Large intestine (tissue), 3 donors: Measurements from ENCODE around the gene RABEP1. TPM values are rescaled to one million over a fixed set of nuclear protein-coding genes. Genes with fewer than 3 reads are reported as not detected.

Source experiments
- DNase-seq, 2 donors: peaks; one replicate each; pipeline versions ENCODE4 v3.0.0 to v3.0.0-alpha.2; 2013
- H3K27ac ChIP-seq: one replicate; pipeline ENCODE4 v1.5.1; 2013; ENCODE audit warnings: low read length
- H3K27me3 ChIP-seq: 2 replicates; pipeline ENCODE4 v1.6.1; 2013; ENCODE audit warnings: low read length; ENCODE audit not compliant: control insufficient read depth, insufficient read depth
- H3K36me3 ChIP-seq: 2 replicates; pipeline ENCODE4 v1.6.1; 2013; ENCODE audit warnings: low read length; ENCODE audit not compliant: control insufficient read depth, insufficient read depth
- H3K4me1 ChIP-seq: one replicate; pipeline ENCODE4 v1.6.1; 2013; ENCODE audit warnings: low read length; ENCODE audit not compliant: control insufficient read depth, insufficient read depth
- H3K4me3 ChIP-seq: one replicate; pipeline ENCODE4 v1.5.1; 2013; ENCODE audit warnings: low read length
- H3K9me3 ChIP-seq: one replicate; pipeline ENCODE4 v1.6.1; 2013; ENCODE audit warnings: mild to moderate bottlenecking, low read depth, low read length, moderate library complexity; ENCODE audit not compliant: control insufficient read depth
- WGBS: methylation state at CpG from one replicate; pipeline ENCODE4 v1.1.5; 2013; ENCODE audit warnings: low lambda C conversion rate; ENCODE audit not compliant: insufficient coverage; 5-methylcytosine and 5-hydroxymethylcytosine counted together
- polyA plus RNA-seq: library from polyadenylated mRNA; unstranded; fragments of 120-200 nt; gene quantifications from one replicate; pipeline ENCODE4 v1.2.1, GENCODE V29; 2013

RABEP1 gene
- polyA plus RNA-seq, 1 donor, result 42.5 TPM

DNA sequence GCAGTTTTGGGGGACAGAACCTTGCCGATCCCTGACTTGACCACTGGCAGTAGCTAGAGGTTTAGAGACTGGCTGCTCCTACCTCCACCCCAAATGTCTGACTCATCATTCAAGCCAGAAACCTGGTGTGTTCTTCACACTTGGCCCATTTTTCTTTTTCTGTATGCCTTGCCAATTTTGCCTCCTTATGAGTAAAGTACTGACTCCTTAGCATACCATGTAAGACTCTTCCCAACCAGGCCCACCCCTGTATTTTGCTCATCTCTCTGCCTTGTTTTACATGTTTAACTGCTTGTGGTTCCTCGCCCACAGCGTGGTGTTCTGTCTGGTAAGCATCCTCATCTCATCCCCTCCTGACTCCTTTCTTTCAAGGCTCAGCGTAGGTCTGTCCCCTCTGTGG, 99.5 kb downstream of the RABEP1 start:
- no peak overlapping the region for H3K4me3 ChIP-seq
- no peaks in the 10 kb centered on the region for H3K9me3 ChIP-seq
- H3K36me3 ChIP-seq, result peaks cover 87% of the 10 kb centered on the region
- no peaks in the 10 kb centered on the region for H3K27me3 ChIP-seq
- WGBS, result no CpG with 5 or more reads among the region's 4 CpGs
- H3K27ac ChIP-seq, result no peak overlapping the region
- no peaks in the 10 kb centered on the region for H3K4me1 ChIP-seq
- DNase-seq, result no peak

DNA sequence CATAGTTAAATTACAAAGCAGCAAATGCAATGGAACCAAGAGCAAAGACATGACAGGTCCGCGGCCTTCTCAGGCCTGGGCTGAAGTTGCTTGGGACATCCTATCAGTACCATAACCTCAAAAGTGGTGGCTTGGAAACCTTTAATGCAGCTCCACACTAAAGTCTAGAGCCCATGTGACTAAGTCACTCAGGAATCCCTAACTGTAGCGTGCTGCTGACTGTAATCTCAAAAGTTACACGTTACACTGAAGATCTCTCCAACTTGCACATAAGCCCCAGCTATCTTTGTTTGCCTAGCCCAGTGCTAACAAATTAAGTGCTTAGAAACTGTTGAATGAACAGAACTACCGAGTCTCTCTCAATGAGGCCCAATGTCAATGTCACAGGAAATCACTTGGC, 109.6 kb downstream of the RABEP1 start:
- Histone ChIP-seq H3K4me3 (no peak overlapping the region), H3K27ac (no peak overlapping the region), H3K9me3 (no peaks in the 10 kb centered on the region), H3K4me1 (no peaks in the 10 kb centered on the region), H3K27me3 (no peaks in the 10 kb centered on the region), H3K36me3 (peaks cover 79% of the 10 kb centered on the region)
- WGBS, result 58% methylated on average over 2 of the region's 5 CpGs
- DNase-seq, result no peak

DNA sequence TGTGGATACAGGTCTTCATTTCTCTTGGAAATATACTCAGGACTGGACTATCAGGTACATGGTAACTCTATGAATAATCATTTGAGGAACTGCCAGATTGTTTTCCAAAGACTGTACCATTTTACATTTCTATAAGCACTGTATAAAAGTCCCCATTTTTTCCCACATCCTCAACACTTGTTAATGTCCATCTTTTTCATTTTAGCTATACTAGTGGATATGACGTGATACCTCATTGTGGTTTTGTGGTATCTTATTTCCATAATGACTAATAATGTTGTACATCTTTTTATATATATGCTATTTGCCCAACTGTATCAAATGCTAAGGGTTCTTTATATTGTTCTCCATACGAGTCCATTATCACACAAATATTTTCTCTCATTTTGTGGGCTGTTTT, 114.5 kb downstream of the RABEP1 start:
- no peaks in the 10 kb centered on the region for H3K4me1 ChIP-seq
- DNase-seq, result no peak
- no peaks in the 10 kb centered on the region for H3K9me3 ChIP-seq
- H3K4me3 ChIP-seq, result no peak overlapping the region
- 86% methylated on average over 1 of the region's 2 CpGs for WGBS
- H3K27me3 ChIP-seq, result no peaks in the 10 kb centered on the region
- H3K36me3 ChIP-seq, result peaks cover 65% of the 10 kb centered on the region
- no peak overlapping the region for H3K27ac ChIP-seq

DNA sequence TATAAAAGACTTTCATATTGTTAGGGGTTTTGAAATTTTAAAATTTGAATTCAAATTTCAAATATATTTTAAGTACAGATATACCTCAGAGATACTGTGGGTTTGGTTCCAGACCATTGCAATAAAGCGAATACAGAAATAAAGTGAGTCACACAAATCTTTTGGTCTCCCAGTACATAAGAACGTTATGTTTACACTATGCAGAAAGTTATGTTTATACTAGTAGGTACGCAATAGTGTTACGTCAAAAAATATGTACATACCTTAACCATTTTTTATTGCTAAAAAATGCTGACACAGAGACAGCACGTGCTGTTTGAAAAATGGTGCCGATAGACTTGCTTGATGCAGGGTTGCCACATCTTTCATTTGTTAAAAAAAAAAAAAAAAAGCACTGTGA, 117.7 kb downstream of the RABEP1 start:
- H3K4me3 ChIP-seq, result no peak overlapping the region
- no peaks in the 10 kb centered on the region for H3K9me3 ChIP-seq
- no peaks in the 10 kb centered on the region for H3K4me1 ChIP-seq
- no peaks in the 10 kb centered on the region for H3K27me3 ChIP-seq
- H3K36me3 ChIP-seq, result peaks cover 59% of the 10 kb centered on the region
- no peak overlapping the region for H3K27ac ChIP-seq
- no peak for DNase-seq
- 58% methylated on average over 2 of the region's 6 CpGs for WGBS

DNA sequence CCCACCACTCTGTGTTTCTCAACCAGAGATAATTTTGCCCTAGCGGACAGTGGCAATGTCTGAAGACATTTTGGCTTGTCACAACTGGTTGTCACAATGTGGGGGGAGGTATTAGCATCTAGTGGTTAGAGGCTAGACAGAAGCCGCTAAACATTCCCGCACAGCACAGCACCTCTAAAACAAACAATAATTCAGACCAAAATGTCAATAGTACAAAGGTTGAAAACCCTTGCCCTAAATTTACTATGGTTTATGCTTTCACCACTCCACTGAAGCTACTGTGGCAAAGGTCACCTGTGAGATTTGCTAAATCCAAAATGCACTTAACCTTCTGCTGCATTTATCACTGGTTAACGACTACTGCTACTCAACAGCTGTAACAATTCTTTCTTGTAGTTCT, 123.3 kb downstream of the RABEP1 start:
- Histone ChIP-seq H3K27ac (no peak overlapping the region), H3K27me3 (no peaks in the 10 kb centered on the region), H3K4me3 (no peak overlapping the region), H3K36me3 (peaks cover 72% of the 10 kb centered on the region), H3K9me3 (no peaks in the 10 kb centered on the region), H3K4me1 (no peaks in the 10 kb centered on the region)
- 50% methylated on average over 1 of the region's 4 CpGs for WGBS
- no peak for DNase-seq

DNA sequence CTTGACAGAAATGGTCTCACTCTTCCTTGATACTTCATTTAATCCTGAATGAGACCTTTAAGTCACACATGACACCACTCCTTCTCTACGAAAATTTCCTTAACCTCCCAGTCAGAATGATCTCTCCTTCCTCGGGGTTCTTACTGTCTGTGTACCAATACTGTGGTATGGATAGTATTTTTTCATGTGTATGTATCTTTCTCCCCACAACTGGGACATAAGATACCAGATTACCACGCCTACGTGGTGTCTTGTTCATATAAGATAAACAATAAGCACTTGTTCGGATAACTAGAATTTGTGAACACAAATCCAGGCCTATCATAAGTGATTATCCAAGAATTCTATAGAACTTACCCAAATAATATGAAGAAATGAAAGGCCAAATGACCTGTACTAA, 126.1 kb downstream of the RABEP1 start:
- H3K9me3 ChIP-seq, result no peaks in the 10 kb centered on the region
- H3K4me3 ChIP-seq, result no peak overlapping the region
- H3K4me1 ChIP-seq, result no peaks in the 10 kb centered on the region
- no peaks in the 10 kb centered on the region for H3K27me3 ChIP-seq
- WGBS, result 83% methylated on average over 2 of the region's 5 CpGs
- no peak overlapping the region for H3K27ac ChIP-seq
- H3K36me3 ChIP-seq, result peaks cover 79% of the 10 kb centered on the region
- no peak for DNase-seq

DNA sequence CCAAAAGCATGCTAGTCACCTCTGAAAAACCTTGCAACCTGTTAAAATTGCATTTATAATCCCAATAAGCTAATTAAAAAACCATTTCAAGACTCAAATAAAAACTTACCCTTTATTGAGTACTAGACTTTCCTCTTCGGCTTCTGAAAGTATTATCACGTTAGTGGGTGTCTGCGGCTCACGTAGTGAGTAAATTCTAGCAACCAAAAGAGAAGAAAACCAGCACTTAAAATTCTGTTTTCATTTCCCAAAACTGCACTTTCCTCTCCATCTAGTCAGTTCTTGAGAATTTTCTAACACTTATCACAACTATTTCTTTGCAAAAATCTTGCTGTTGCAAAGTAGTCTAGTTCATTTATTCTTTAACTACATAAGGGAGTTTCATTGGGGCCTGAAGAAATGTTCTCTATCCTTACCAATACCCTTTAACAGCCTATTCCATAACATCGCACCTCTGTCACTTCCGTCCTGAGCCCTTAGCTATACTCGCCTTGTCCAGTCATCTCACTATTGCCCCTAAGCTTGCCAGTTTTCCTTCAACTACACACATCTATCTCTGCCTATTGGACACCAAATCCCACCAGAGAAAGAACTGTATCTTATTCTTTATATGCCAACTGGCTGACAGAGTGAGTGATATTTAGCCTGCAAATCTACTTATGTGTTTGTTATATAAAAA, 128.6 kb downstream of the RABEP1 start:
- no peak for DNase-seq
- Histone ChIP-seq H3K27ac (no peak overlapping the region), H3K9me3 (no peaks in the 10 kb centered on the region), H3K36me3 (peaks cover 77% of the 10 kb centered on the region), H3K4me1 (no peaks in the 10 kb centered on the region), H3K27me3 (no peaks in the 10 kb centered on the region), H3K4me3 (no peak overlapping the region)
- 100% methylated on average over 1 of the region's 7 CpGs for WGBS

DNA sequence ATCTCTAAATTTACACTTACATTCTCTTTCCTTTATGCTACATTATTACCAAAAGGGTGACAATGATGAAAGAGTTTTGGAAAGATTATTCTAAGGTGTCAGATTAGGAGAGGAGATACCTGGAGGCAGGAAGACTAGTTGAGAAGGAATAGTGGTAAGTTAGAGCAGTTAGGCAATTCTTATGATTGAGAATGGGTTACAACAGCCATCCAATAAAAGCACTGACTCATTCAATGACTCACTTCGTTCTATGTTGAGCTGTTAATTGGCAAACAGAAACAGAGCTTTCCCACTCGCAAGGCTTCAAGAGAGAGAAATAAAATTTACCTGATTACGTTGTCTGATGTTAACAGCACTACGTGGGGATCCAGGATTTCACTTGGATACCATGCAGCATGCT, 131.6 kb downstream of the RABEP1 start:
- peaks cover 7% of the 10 kb centered on the region for H3K4me1 ChIP-seq
- H3K4me3 ChIP-seq, result no peak overlapping the region
- WGBS, result 89% methylated on average over 3 of the region's 4 CpGs
- no peaks in the 10 kb centered on the region for H3K27me3 ChIP-seq
- peaks cover 51% of the 10 kb centered on the region for H3K36me3 ChIP-seq
- H3K27ac ChIP-seq, result peak overlapping the region; percentile 53
- peak; percentile 14 to 26 for DNase-seq
- no peaks in the 10 kb centered on the region for H3K9me3 ChIP-seq

DNA sequence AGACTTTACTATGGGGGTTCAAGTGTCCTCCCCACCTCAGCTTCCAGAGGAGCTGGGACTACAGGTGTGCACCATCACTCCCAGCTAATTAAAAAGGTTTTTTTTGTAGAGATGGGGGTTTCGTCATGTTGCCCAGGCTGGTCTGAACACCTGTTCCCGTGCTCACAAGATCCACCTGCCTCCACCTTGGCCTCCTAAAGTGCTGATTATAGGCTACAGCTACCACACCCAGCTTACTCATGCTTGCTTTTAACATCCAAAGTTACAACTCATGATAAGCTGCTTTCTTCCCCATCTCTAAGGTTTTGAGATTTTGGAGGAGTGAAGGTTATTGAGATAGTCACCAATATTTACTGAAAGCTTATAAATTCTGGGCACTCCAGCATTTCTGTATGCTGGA, 134.8 kb downstream of the RABEP1 start:
- Histone ChIP-seq H3K9me3 (no peaks in the 10 kb centered on the region), H3K27me3 (no peaks in the 10 kb centered on the region), H3K4me3 (no peak overlapping the region), H3K36me3 (peaks cover 36% of the 10 kb centered on the region), H3K27ac (peak overlapping the region; percentile 12), H3K4me1 (peaks cover 11% of the 10 kb centered on the region)
- peak; percentile 38 to 70 for DNase-seq
- no CpG with 5 or more reads among the region's 2 CpGs for WGBS

DNA sequence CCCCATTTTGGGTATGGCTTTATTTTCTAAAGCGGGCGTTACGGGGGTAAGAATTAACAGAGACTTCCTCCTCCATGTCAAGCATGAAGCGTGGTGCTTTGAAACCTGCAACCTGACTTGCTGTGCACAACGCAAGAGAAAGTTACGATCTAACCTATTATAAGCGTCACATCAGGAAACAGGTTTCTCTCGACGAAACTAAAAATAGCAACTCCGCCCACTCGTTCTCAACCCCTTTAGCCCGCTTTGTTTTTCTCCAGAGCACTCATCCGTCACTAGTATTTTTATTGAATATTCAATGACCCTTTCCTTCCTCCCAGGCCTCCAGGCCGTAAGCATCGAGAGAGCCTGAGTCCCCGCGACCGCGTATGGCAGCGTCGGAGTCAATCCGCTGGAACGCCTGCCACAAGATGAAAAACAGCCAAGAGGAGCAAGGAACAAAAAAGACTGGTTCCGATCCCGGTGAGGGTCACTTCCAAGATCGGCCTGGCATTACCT, 136.8 kb downstream of the RABEP1 start:
- peak overlapping the region; percentile 93 for H3K27ac ChIP-seq
- peak; percentile 60 to 80 for DNase-seq
- peak overlapping the region; percentile 91 for H3K4me3 ChIP-seq
- peaks cover 37% of the 10 kb centered on the region for H3K36me3 ChIP-seq
- no peaks in the 10 kb centered on the region for H3K9me3 ChIP-seq
- H3K27me3 ChIP-seq, result no peaks in the 10 kb centered on the region
- H3K4me1 ChIP-seq, result peaks cover 11% of the 10 kb centered on the region
- WGBS, result 0% methylated on average over 4 of the region's 26 CpGs

DNA sequence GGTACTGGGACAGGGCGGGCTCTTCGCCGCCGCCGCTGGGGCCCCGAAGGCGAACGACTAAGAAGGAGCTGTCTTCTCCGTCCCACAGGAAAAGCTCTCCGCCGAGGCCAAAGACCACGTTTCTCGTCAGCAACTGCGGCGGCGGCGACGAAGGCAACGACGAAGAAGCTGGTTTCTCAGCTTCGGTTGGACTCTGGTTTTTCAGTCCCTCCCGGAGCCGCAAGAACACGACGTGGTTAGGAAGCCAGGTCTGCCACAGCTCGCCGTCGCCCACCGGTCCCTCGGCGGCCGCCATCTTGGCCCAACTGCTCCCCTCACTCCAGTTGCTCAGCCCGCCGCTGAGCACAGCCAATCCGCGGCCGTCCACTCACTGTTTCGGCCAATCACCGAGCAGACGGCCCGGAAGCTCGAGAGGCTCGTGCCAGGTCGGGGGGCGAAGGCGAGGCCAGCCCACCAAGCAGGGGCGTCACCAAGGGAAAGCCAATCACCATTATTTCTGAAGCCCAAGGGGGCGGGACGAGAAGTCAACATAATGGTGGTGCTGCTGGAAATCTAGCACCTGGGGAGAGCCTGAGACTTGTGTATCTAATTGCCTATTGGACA, 137.4 kb downstream of the RABEP1 start, which contains the start of gene NUP88:
Gene NUP88 (minus strand): TSS at position 307 of the 603 bp plus-strand sequence. CDS start 12 bp downstream, at position 295.
- Histone ChIP-seq H3K27me3 (no peaks in the 10 kb centered on the region), H3K36me3 (peaks cover 39% of the 10 kb centered on the region), H3K4me1 (peaks cover 11% of the 10 kb centered on the region), H3K4me3 (peak within 1 kb of the TSS; percentile 91), H3K27ac (peak within 1 kb of the TSS; percentile 93), H3K9me3 (no peaks in the 10 kb centered on the region)
- WGBS, result no CpG with 5 or more reads among the region's 49 CpGs
- DNase-seq, result peak; percentile 96 to 99
